Keratinocyte (primary cell): ENCODE data around the gene COA8. TPM values are rescaled to one million over a fixed set of nuclear protein-coding genes. Genes with fewer than 3 reads are reported as not detected.

Experiments used
- DNase-seq: peaks from one replicate; pipeline ENCODE4 v3.0.0-alpha.2; 2011; ENCODE audit warnings: low read depth, missing footprints, low spot score
- FAIRE-seq: peaks from 2 replicates; lab custom pipeline; 2011; peaks lifted over from hg19 to GRCh38; lab: Jason Lieb, UNC
- H2AFZ ChIP-seq: 2 replicates; pipeline ENCODE4 v1.6.0; 2012; ENCODE audit warnings: low read length, control low read depth, inconsistent platforms; ENCODE audit not compliant: control insufficient read depth
- H3K27ac ChIP-seq: 2 replicates; pipeline ENCODE4 v1.5.1; 2011; ENCODE audit warnings: low read length; ENCODE audit not compliant: control insufficient read depth, insufficient read depth
- H3K27me3 ChIP-seq: 3 replicates; pipeline ENCODE4 v1.6.0; 2011; ENCODE audit warnings: low read length; ENCODE audit not compliant: control insufficient read depth, insufficient read depth; ENCODE audit errors: extremely low read depth
- H3K36me3 ChIP-seq, 2 experiments: 2 replicates in 1 of 2; 3 replicates in 1 of 2; pipeline ENCODE4 v1.5.1; 2011; ENCODE audit warnings: low read length in 2 of 2, mild to moderate bottlenecking in 1 of 2; ENCODE audit not compliant: control insufficient read depth in 2 of 2, insufficient read depth in 2 of 2; ENCODE audit errors: extremely low read depth in 1 of 2
- H3K4me1 ChIP-seq: 3 replicates; pipeline ENCODE4 v1.5.1; 2011; ENCODE audit warnings: low read length; ENCODE audit not compliant: control insufficient read depth, insufficient read depth; ENCODE audit errors: extremely low read depth
- H3K4me2 ChIP-seq: 3 replicates; pipeline ENCODE4 v1.6.0; 2011; ENCODE audit warnings: low read depth, low read length; ENCODE audit not compliant: control insufficient read depth, insufficient read depth; ENCODE audit errors: extremely low read depth
- H3K4me3 ChIP-seq, 3 experiments: fragments of 200-600 bp in 1 of 3; sonication (generic) in 1 of 3; 2 replicates in 2 of 3; 3 replicates in 1 of 3; pipeline ENCODE4 v1.5.1; 2011 to 2016; ENCODE audit warnings: low read length in 3 of 3, mild to moderate bottlenecking in 3 of 3, control low read depth in 2 of 3, inconsistent platforms in 1 of 3, low read depth in 1 of 3, mixed read lengths in 1 of 3, mixed run types in 1 of 3, moderate library complexity in 1 of 3; ENCODE audit not compliant: control insufficient read depth in 2 of 3, insufficient read depth in 2 of 3; ENCODE audit errors: extremely low read depth in 1 of 3
- H3K79me2 ChIP-seq: 2 replicates; pipeline ENCODE4 v1.6.0; 2012; ENCODE audit warnings: low read length; ENCODE audit not compliant: control insufficient read depth, insufficient read depth
- H3K9ac ChIP-seq: 3 replicates; pipeline ENCODE4 v1.6.0; 2011; ENCODE audit warnings: low read length; ENCODE audit not compliant: control insufficient read depth, insufficient read depth; ENCODE audit errors: extremely low read depth
- H3K9me1 ChIP-seq: 3 replicates; pipeline ENCODE4 v1.6.0; 2011; ENCODE audit warnings: low read length; ENCODE audit not compliant: control insufficient read depth, insufficient read depth; ENCODE audit errors: extremely low read depth
- H3K9me3 ChIP-seq: 2 replicates; pipeline ENCODE4 v1.5.1; 2012; ENCODE audit warnings: low read depth, low read length; ENCODE audit not compliant: control insufficient read depth
- H4K20me1 ChIP-seq: 3 replicates; pipeline ENCODE4 v1.6.0; 2011; ENCODE audit warnings: low read length; ENCODE audit not compliant: control insufficient read depth, insufficient read depth; ENCODE audit errors: extremely low read depth
- EZH2 ChIP-seq: IDR thresholded peaks from one replicate; pipeline ENCODE4 v1.6.1; 2012; ENCODE audit warnings: inconsistent platforms, mild to moderate bottlenecking, low read length, moderate library complexity
- dilution Hi-C: fragments of 300-500 bp; cut with MboI; formaldehyde crosslinking; loops from one replicate; pipeline ENCODE4 v1.7.0; 2020; ENCODE audit warnings: low sequenced_read_pairs; ENCODE audit not compliant: extremely low pct_ligation_motif_present
- polyA plus RNA-seq, 5 experiments: library from polyadenylated mRNA; depleted of rRNA in 3 of 5; stranded (reverse) in 3 of 5; stranded (forward) in 1 of 5; unstranded in 1 of 5; fragments of >200 nt; gene quantifications; 1 replicate in 1 of 5; 2 replicates in 3 of 5; 3 replicates in 1 of 5; pipeline versions ENCODE4 v1.2.1 to v1.2.3, GENCODE V29; 2011 to 2012; ENCODE audit warnings: missing spikeins in 2 of 5, low read depth in 1 of 5, low replicate concordance in 1 of 5
- TF ChIP-seq, protein P1 (sequence below), 3 experiments: IDR thresholded peaks in 1 of 3; conservative IDR thresholded peaks in 1 of 3; optimal IDR thresholded peaks in 1 of 3; 2 replicates in 2 of 3; 3 replicates in 1 of 3; pipeline versions ENCODE3 to v1.5.1; 2011; ENCODE audit warnings: low read length in 3 of 3, mild to moderate bottlenecking in 3 of 3, moderate library complexity in 2 of 3, control low read depth in 1 of 3, inconsistent platforms in 1 of 3; ENCODE audit not compliant: insufficient read depth in 2 of 3; ENCODE audit errors: extremely low read depth in 1 of 3

The COA8 gene
- polyA plus RNA-seq, 1 donor (not counting 4 experiments of a cell fraction or from before 2014, with no cell fraction given), result 24.8 TPM

DNA sequence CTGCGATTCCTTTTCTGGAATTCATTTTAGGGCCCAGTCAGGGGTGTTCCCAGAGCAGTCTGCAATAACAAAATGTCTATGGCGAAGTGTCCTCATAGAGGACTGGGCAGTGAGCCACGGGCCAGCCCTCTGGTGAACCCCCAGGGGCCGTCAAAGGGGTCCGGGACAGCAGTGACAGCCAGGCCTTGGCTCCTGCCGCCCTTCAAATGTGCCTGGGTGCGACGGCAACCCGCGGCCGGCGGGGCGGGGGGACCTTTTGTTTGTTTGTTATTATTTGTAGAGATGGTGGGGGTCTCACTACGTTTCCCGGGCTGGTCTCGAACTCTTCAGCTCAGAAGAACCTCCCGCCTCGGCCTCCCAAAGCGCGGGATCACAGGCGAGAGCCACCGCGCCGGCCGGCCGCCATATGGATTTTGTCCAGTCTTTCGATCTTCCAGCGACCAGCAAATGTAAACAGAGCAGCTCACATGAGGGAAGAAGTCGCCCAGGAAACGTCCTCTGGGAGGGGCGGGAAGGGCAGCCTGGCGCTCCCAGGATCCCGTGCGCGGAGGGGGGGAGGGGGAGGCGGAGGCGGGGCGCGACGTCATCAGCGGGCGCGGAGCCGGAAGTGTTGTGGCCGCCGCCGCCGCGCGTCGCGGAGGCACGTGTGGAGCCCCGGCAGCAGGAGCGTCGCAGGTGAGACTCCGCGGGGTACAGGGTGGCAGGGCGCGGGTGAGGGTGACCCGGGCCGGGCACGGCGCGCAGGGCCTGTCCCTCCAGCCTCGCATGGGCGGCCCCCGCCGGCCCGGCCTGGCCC lies 34.0 kb upstream of the COA8 start, which contains the start of gene TRMT61A:
TSS of gene TRMT61A (plus strand) at position 610 of the 796 bp plus-strand sequence. CDS start 783 bp downstream, outside the sequence.
- no peaks in the 10 kb centered on the region for H4K20me1 ChIP-seq
- dilution Hi-C loops, result no loop called here
- peak within 1 kb of the TSS; percentile 86 for H3K9ac ChIP-seq
- H2AFZ ChIP-seq, result peak within 1 kb of the TSS; percentile 64
- TF ChIP-seq, protein P1, sequence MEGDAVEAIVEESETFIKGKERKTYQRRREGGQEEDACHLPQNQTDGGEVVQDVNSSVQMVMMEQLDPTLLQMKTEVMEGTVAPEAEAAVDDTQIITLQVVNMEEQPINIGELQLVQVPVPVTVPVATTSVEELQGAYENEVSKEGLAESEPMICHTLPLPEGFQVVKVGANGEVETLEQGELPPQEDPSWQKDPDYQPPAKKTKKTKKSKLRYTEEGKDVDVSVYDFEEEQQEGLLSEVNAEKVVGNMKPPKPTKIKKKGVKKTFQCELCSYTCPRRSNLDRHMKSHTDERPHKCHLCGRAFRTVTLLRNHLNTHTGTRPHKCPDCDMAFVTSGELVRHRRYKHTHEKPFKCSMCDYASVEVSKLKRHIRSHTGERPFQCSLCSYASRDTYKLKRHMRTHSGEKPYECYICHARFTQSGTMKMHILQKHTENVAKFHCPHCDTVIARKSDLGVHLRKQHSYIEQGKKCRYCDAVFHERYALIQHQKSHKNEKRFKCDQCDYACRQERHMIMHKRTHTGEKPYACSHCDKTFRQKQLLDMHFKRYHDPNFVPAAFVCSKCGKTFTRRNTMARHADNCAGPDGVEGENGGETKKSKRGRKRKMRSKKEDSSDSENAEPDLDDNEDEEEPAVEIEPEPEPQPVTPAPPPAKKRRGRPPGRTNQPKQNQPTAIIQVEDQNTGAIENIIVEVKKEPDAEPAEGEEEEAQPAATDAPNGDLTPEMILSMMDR (optimal IDR thresholded peaks at IDR 0.05 in 1 of 3, IDR thresholded peaks at IDR 0.05 in 1 of 3, conservative IDR thresholded peaks at IDR 0.05 in 1 of 3; ENCODE audit: extremely low read depth in 1 of 3, insufficient read depth in 2 of 3, low read length in 3 of 3), result no peak
- TF ChIP-seq EZH2, result no peak
- no peaks in the 10 kb centered on the region for H3K9me3 ChIP-seq
- H3K27me3 ChIP-seq, result peaks cover under 1% of the 10 kb centered on the region
- FAIRE-seq, result no peak
- no peak for DNase-seq
- peaks cover 32% of the 10 kb centered on the region for H3K79me2 ChIP-seq
- H3K4me2 ChIP-seq, result peak within 1 kb of the TSS; percentile 94
- H3K4me3 ChIP-seq, result peak within 1 kb of the TSS; percentile 72 to 82 (median 79)
- peak within 1 kb of the TSS; percentile 73 for H3K27ac ChIP-seq
- H3K4me1 ChIP-seq, result peaks cover 28% of the 10 kb centered on the region
- H3K9me1 ChIP-seq, result no peaks in the 10 kb centered on the region
- H3K36me3 ChIP-seq, result peaks cover 8 to 14% of the 10 kb centered on the region in 2 experiments

GRCh38 chr14:103529383-103530365 lies 33.1 kb upstream of the COA8 start:
- H3K4me1 ChIP-seq, result peaks cover 28% of the 10 kb centered on the region
- no peak for DNase-seq

More at GRCh38 chr14:103529383-103530365, 33.1 kb upstream of the COA8 start:
- H3K4me2 ChIP-seq, result peak overlapping the region; percentile 94
- no peak for TF ChIP-seq EZH2
- TF ChIP-seq, protein P1 (optimal IDR thresholded peaks at IDR 0.05 in 1 of 3, IDR thresholded peaks at IDR 0.05 in 1 of 3, conservative IDR thresholded peaks at IDR 0.05 in 1 of 3; ENCODE audit: extremely low read depth in 1 of 3, insufficient read depth in 2 of 3, low read length in 3 of 3), result no peak
- no peaks in the 10 kb centered on the region for H3K27me3 ChIP-seq
- H3K36me3 ChIP-seq, result peaks cover 8 to 17% of the 10 kb centered on the region in 2 experiments
- peak overlapping the region; percentile 68 to 79 (median 72) for H3K4me3 ChIP-seq
- H2AFZ ChIP-seq, result peak overlapping the region; percentile 21
- H3K9me3 ChIP-seq, result no peaks in the 10 kb centered on the region
- peak overlapping the region; percentile 68 for H3K27ac ChIP-seq
- peaks cover 32% of the 10 kb centered on the region for H3K79me2 ChIP-seq
- H3K9me1 ChIP-seq, result no peaks in the 10 kb centered on the region
- peak overlapping the region; percentile 83 for H3K9ac ChIP-seq
- H4K20me1 ChIP-seq, result no peaks in the 10 kb centered on the region
- dilution Hi-C loops, result no loop called here
- no peak for FAIRE-seq
